ENCODE measurements around the gene DCAKD.

- TF ChIP-seq CTCF (IDR thresholded peaks at IDR 0.05) (no peak), EZH2phosphoT487 (IDR thresholded peaks at IDR 0.05) (no peak), EZH2 (IDR thresholded peaks at IDR 0.05) (no peak)
These were observed 53.5 kb downstream of the DCAKD start for GRCh38 chr17:44997733-44998520.
